Duodenal mucosa (tissue), 2 donors: ENCODE measurements around the gene BNC2.

ENCODE experiments used
- H3K27ac ChIP-seq: one replicate; pipeline ENCODE4 v1.7.0; 2013; ENCODE audit warnings: low read depth, low read length
- H3K27me3 ChIP-seq, 2 donors: one replicate each; pipeline ENCODE4 v1.7.0; 2013; ENCODE audit warnings: low read length in 2 of 2, control low read depth in 1 of 2; ENCODE audit not compliant: insufficient read depth in 2 of 2, control insufficient read depth in 1 of 2
- H3K36me3 ChIP-seq, 2 donors: one replicate each; pipeline ENCODE4 v1.7.0; 2013; ENCODE audit warnings: low read length in 2 of 2, control low read depth in 1 of 2; ENCODE audit not compliant: insufficient read depth in 2 of 2, control insufficient read depth in 1 of 2
- H3K4me1 ChIP-seq, 2 donors: one replicate each; pipeline ENCODE4 v1.7.0; 2013; ENCODE audit warnings: low read length in 2 of 2, control low read depth in 1 of 2; ENCODE audit not compliant: insufficient read depth in 2 of 2, control insufficient read depth in 1 of 2
- H3K4me3 ChIP-seq, 2 donors: one replicate each; pipeline ENCODE4 v1.7.0; 2013; ENCODE audit warnings: low read length in 2 of 2, low read depth in 1 of 2
- H3K9ac ChIP-seq, 2 donors: one replicate each; pipeline ENCODE4 v1.7.0; 2013; ENCODE audit warnings: low read length in 2 of 2, low read depth in 1 of 2
- H3K9me3 ChIP-seq, 2 donors: one replicate each; pipeline ENCODE4 v1.7.0; 2013; ENCODE audit warnings: low read length in 2 of 2, control low read depth in 1 of 2; ENCODE audit not compliant: control insufficient read depth in 1 of 2

BNC2 gene

DNA sequence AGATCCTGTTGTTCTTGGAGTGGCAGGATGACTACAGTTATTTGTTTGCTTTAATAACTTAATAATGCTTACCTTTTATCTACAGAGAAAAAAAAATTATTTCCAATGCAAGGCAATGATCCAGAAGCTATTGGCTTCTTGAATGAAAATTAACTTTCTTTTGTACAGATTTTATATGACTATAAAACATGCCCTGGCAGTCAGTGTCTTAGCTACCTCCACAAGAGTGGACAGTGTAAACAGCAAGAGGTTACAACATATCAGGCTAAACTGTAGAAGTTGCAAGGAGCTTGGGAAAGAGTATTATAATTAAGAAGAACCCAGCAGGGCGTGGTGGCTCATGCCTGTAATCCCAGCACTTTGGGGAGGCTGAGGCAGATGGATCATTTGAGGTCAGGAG is 49.1 kb downstream of the BNC2 start:
- Histone ChIP-seq H3K27me3 (no peaks in the 10 kb centered on the region), H3K36me3 (no peaks in the 10 kb centered on the region), H3K4me3 (no peak overlapping the region), H3K4me1 (no peaks in the 10 kb centered on the region), H3K9ac (no peak overlapping the region), H3K27ac (no peak overlapping the region), H3K9me3 (no peaks in the 10 kb centered on the region)

DNA sequence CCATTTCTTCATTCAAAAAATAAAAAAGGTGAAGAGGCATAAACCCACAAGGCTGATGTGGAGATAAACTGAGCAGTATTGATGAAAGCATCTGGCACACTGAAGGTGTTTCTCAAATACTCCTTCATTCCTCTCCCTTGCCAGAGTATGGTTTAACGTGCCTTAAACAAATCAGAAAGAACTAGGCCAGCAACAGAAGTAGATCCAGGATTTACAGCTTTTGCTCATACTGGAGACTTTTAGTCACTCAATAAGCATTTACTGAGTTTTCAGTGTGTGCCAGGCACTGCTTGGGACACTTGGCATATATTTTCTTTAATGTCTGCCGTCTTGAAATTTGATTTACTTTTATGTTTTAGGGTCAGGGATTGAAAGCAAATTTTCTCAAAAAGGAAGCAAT is 53.0 kb downstream of the BNC2 start:
- H3K9me3 ChIP-seq = no peaks in the 10 kb centered on the region
- H3K4me3 ChIP-seq = no peak overlapping the region
- H3K27ac ChIP-seq = no peak overlapping the region
- no peaks in the 10 kb centered on the region for H3K4me1 ChIP-seq
- no peaks in the 10 kb centered on the region for H3K36me3 ChIP-seq
- no peak overlapping the region for H3K9ac ChIP-seq
- H3K27me3 ChIP-seq = no peaks in the 10 kb centered on the region

DNA sequence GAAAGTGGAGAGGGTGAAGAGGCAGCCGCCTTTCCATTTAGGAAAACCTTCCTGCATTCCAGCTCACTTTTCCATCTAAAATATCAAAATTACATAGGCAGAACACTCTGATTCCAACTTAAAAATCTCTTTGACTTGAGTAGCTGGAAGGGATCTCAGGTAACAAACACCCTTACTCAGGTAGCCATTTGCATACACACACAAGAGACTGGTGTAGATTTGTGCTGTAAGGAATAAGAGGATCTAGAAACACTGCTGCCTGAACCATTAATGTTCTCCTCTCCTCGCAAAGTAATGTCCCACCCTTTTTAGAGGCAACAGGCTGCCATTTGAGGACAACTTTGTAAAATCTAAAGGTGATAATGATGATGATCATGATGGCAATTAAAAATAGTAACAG is 53.5 kb downstream of the BNC2 start:
- Histone ChIP-seq H3K27me3 (no peaks in the 10 kb centered on the region), H3K4me1 (no peaks in the 10 kb centered on the region), H3K9ac (no peak overlapping the region), H3K9me3 (no peaks in the 10 kb centered on the region), H3K4me3 (no peak overlapping the region), H3K27ac (no peak overlapping the region), H3K36me3 (no peaks in the 10 kb centered on the region)

DNA sequence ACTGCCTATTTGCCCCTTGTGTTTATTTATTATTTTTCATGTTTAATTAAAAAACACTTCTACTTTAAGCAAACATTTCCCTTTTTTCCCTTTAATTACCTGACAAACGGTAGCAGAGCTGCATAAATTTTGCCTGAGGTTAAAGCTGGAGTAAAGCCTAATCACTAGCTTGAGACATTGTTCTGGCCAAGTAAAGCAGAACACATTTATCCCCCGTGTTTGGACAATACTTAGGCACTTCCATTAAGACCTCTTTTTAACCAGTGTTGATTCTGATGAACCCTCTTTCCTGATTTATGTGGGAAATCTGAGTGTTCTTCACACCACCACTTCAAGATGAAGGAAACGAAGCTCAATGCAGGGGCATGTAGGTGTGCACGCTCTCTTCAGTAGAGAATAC is 54.5 kb downstream of the BNC2 start:
- Histone ChIP-seq H3K9ac (no peak overlapping the region), H3K4me3 (no peak overlapping the region), H3K36me3 (no peaks in the 10 kb centered on the region), H3K27me3 (no peaks in the 10 kb centered on the region), H3K27ac (no peak overlapping the region), H3K4me1 (no peaks in the 10 kb centered on the region), H3K9me3 (no peaks in the 10 kb centered on the region)

DNA sequence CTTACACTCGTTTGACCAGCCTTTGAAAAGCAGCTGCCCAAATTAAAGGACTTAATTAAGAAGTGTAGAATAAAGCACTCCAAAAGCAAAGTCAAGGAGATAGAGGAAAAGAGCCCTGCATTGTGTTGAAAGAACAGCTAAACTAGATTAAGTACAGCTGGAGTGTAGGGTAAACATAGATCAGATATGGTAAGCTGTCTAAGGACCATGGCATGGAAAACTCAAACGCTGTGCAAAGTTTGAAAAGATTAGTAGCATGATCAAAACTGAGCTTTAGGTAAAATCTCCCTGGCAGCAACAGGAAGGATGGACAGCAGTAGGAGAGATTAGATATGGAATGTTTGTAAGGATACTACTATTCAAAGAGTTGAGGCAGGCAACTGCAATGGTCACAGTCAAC is 55.4 kb downstream of the BNC2 start:
- Histone ChIP-seq H3K4me1 (no peaks in the 10 kb centered on the region), H3K27ac (no peak overlapping the region), H3K36me3 (no peaks in the 10 kb centered on the region), H3K9me3 (no peaks in the 10 kb centered on the region), H3K27me3 (no peaks in the 10 kb centered on the region), H3K9ac (no peak overlapping the region), H3K4me3 (no peak overlapping the region)

DNA sequence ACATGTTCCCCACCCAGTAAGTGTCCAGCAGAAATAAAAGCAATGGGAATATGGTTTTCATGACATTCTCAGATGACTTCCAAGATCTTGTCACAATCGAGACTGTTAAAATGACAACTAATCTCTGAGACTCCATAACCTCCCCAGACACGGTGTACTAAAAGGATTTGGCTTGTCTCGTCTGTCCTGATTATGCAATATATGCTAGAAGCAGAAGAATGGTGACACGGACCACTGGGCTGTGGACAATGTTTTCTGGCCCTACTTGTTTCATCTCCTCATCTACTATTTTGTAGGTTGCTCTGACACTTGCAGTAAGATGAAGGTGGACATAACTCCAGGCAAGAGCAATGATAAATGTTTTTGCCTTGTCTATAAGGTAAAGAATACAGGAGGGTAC is 56.6 kb downstream of the BNC2 start:
- Histone ChIP-seq H3K27me3 (no peaks in the 10 kb centered on the region), H3K36me3 (no peaks in the 10 kb centered on the region), H3K9me3 (no peaks in the 10 kb centered on the region), H3K9ac (no peak overlapping the region), H3K27ac (no peak overlapping the region), H3K4me3 (no peak overlapping the region), H3K4me1 (no peaks in the 10 kb centered on the region)

DNA sequence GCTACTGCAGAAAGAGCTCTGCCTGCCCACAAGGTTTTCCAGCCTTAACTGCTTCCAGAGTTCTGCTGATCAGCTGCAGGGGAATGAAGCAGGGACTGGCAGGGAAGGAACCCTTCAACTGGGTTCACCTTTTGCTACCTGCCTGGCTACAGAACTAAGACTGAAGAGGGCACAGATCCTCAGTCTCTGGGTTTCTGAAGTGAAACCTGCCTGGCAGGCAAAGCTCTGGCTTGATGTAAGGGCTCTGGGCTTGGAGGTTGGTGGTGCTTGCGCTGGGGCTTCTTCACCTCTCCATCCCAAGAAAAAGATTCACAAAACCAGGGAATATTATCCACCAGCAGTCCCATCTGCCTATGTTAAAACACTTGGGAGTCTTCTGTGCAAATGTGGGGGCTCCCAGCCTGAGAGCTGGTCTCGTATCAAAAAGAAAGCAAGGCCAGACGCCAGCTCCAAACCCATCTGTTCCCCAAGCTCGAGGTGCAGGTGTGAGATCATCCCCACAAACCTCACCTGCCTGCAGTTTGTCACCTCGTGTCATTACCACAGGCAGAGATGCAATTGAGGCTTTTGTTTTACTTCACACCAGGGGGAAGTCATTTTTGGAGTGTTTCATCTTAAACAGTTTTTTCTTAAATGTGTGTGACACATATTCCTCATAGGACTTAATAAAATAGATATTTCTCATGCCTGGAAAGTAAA is 58.3 kb downstream of the BNC2 start:
- H3K27ac ChIP-seq = no peak overlapping the region
- H3K4me1 ChIP-seq = no peaks in the 10 kb centered on the region
- no peak overlapping the region for H3K9ac ChIP-seq
- H3K36me3 ChIP-seq = no peaks in the 10 kb centered on the region
- H3K4me3 ChIP-seq = no peak overlapping the region
- H3K9me3 ChIP-seq = no peaks in the 10 kb centered on the region
- no peaks in the 10 kb centered on the region for H3K27me3 ChIP-seq

DNA sequence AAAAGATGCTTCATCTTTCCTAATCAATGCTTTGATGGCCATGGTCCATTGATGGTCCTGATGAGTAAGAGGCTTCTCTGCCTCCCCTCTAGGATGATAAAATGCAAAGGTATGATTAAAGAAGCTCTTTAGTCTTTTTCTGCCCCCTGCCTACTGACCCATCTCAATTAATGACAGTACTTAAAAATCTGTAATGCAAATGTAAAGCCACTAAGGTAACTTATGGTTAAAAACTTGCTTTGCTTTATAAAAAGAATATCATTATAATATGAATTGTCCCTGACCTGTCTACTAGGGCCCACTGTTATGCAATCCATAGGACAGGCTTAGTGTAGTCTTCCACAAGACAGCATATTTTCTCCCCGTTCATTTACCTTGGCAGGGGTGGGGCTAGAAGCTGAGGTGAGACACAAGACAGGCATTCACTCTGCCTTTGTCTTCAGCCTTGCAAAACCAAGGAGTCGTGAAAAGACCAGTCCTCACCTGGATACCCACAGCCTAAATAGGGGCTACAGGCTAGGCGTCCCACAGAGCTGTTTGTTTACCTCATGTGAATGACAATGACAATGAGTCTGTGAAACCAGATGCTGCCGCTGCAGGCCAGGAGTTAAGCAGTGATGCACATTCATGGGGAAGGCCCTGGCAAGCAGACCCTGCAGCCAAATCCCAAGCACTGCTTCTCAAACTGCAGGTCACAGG is 60.4 kb downstream of the BNC2 start:
- H3K27me3 ChIP-seq = no peaks in the 10 kb centered on the region
- no peak overlapping the region for H3K27ac ChIP-seq
- H3K9me3 ChIP-seq = no peaks in the 10 kb centered on the region
- no peaks in the 10 kb centered on the region for H3K36me3 ChIP-seq
- no peak overlapping the region for H3K9ac ChIP-seq
- no peak overlapping the region for H3K4me3 ChIP-seq
- no peaks in the 10 kb centered on the region for H3K4me1 ChIP-seq

DNA sequence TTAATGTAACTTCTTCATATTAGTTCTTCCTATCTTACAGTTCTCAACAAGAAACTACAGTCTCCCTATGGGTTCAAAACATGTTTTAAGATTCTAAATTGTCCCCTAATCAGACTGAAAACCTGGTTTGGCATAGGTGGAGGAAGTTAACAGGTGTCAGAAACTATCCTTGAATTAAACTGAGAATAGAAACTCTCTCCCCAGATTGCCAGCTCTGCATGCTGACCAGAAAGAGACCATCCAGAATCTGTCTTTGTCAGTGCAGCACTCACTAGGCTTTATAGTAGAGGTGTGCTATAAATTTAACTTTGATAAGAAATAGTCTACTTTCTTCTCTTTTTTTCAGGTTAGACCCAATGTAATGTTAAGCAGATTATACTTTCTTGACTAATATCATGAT is 63.8 kb downstream of the BNC2 start:
- Histone ChIP-seq H3K9me3 (no peaks in the 10 kb centered on the region), H3K36me3 (no peaks in the 10 kb centered on the region), H3K4me1 (no peaks in the 10 kb centered on the region), H3K27me3 (no peaks in the 10 kb centered on the region), H3K27ac (no peak overlapping the region), H3K4me3 (no peak overlapping the region), H3K9ac (no peak overlapping the region)

DNA sequence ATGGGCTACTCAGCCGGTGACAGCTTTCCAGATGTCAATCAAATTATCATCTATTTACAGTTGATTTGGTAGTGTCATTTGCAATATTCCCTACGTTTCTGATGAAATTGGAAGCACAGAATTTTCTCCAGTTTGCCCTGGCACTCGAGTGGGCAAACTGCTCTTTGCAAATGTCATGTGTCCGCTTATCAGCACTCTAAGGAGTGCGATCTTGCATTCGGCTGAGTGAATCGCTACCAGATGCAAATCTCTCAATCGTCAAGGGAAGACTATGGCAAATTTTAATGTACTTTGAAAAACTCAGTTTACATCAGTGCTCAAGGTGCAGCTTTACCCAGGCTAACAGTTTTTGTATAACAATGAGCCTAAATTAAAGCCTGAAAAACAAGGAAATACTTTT is 66.8 kb downstream of the BNC2 start:
- no peaks in the 10 kb centered on the region for H3K27me3 ChIP-seq
- H3K9me3 ChIP-seq = no peaks in the 10 kb centered on the region
- no peak overlapping the region for H3K27ac ChIP-seq
- H3K36me3 ChIP-seq = no peaks in the 10 kb centered on the region
- no peak overlapping the region for H3K4me3 ChIP-seq
- no peaks in the 10 kb centered on the region for H3K4me1 ChIP-seq
- H3K9ac ChIP-seq = no peak overlapping the region
